Spinal cord (tissue), 10 donors: Measurements from ENCODE around the gene CLNS1A. TPM values are rescaled to one million over a fixed set of nuclear protein-coding genes. Genes with fewer than 3 reads are reported as not detected.

Experiments used
- DNase-seq, 6 donors: peaks; one replicate each; pipeline versions ENCODE4 v3.0.0 to v3.0.0-alpha.2; 2013 to 2015; ENCODE audit warnings: low spot score in 6 of 6, low read depth in 4 of 6
- H3K27ac ChIP-seq: one replicate; pipeline ENCODE4 v1.5.1; 2013; ENCODE audit warnings: low read depth, low read length, control low read depth
- H3K27me3 ChIP-seq: one replicate; pipeline ENCODE4 v1.6.1; 2013; ENCODE audit warnings: low read length; ENCODE audit not compliant: control insufficient read depth, insufficient read depth
- H3K36me3 ChIP-seq: one replicate; pipeline ENCODE4 v1.6.1; 2013; ENCODE audit warnings: low read length; ENCODE audit not compliant: control insufficient read depth, insufficient read depth
- H3K4me1 ChIP-seq: one replicate; pipeline ENCODE4 v1.6.1; 2013; ENCODE audit warnings: low read length; ENCODE audit not compliant: control insufficient read depth, insufficient read depth
- H3K4me3 ChIP-seq: one replicate; pipeline ENCODE4 v1.5.1; 2013; ENCODE audit warnings: low read depth, low read length, control low read depth
- H3K9me3 ChIP-seq: one replicate; pipeline ENCODE4 v1.6.1; 2013; ENCODE audit warnings: low read length; ENCODE audit not compliant: control insufficient read depth, insufficient read depth
- WGBS: methylation state at CpG from one replicate; pipeline ENCODE4 v1.1.5; 2013; ENCODE audit warnings: missing lambda C conversion rate; ENCODE audit not compliant: insufficient coverage; 5-methylcytosine and 5-hydroxymethylcytosine counted together
- long read RNA-seq, 4 donors: transcript quantifications; one replicate each; lab custom pipeline, GENCODE V29; 2026
- polyA plus RNA-seq, 2 donors: library from polyadenylated mRNA; unstranded; fragments of 120-200 nt; gene quantifications; one replicate each; pipeline ENCODE4 v1.2.1, GENCODE V29; 2013; ENCODE audit not compliant: insufficient read length in 2 of 2
- total RNA-seq, 2 donors: library from RNA; depleted of rRNA in 1 of 2; stranded (reverse); fragments of 120-200 nt in 1 of 2; fragments of >200 nt in 1 of 2; gene quantifications; one replicate each; pipeline versions ENCODE4 v1.2.3 to v1.2.4, GENCODE V29; 2013 to 2014
- donor health status: healthy.

The CLNS1A gene
- total RNA-seq (100 to 1,000 TPM; 155 to 216 TPM), polyA plus RNA-seq (100 to 1,000 TPM; 165 to 182 TPM)
- long read RNA-seq, donor 1, transcript CLNS1A-204 (7 exons, 2,993 nt), result major isoform, 45 of 78 reads
- long read RNA-seq, donor 1, partial matches to known transcripts, result 28 of 78 reads
- long read RNA-seq, donor 1, other reads (novel, unspliced or antisense), result 0 of 78 reads
- long read RNA-seq, donor 2, transcript CLNS1A-204 (7 exons, 2,993 nt), result major isoform, 17 of 27 reads
- long read RNA-seq, donor 2, partial matches to known transcripts, result 10 of 27 reads
- long read RNA-seq, donor 2, other reads (novel, unspliced or antisense), result 0 of 27 reads
- long read RNA-seq, donor 3, transcript CLNS1A-204 (7 exons, 2,993 nt), result major isoform, 19 of 30 reads
- long read RNA-seq, donor 3, partial matches to known transcripts, result 9 of 30 reads
- long read RNA-seq, donor 3, other reads (novel, unspliced or antisense), result 0 of 30 reads
- long read RNA-seq, donor 4, transcript CLNS1A-204 (7 exons, 2,993 nt), result major isoform, 44 of 87 reads
- long read RNA-seq, donor 4, partial matches to known transcripts, result 40 of 87 reads
- long read RNA-seq, donor 4, other reads (novel, unspliced or antisense), result 0 of 87 reads

GRCh38 chr11:77637345-77638165, at the start of gene CLNS1A:
CLNS1A (minus strand) TSS chr11:77637794; CDS start chr11:77637714, 80 bp downstream.
- no peaks in the 10 kb centered on the region for H3K36me3 ChIP-seq
- WGBS, result 0% methylated on average over 36 of the region's 41 CpGs
- peaks cover 14% of the 10 kb centered on the region for H3K4me1 ChIP-seq
- H3K9me3 ChIP-seq, result no peaks in the 10 kb centered on the region
- DNase-seq, result peak; percentile 72 to 97 (median 78)
- peak within 1 kb of the TSS; percentile 95 for H3K4me3 ChIP-seq
- H3K27me3 ChIP-seq, result no peaks in the 10 kb centered on the region
- H3K27ac ChIP-seq, result peak within 1 kb of the TSS; percentile 92

- Histone ChIP-seq H3K27me3 (no peaks in the 10 kb centered on the region), H3K27ac (no peak overlapping the region), H3K9me3 (no peaks in the 10 kb centered on the region), H3K4me1 (no peaks in the 10 kb centered on the region), H3K4me3 (no peak overlapping the region), H3K36me3 (peaks cover 30% of the 10 kb centered on the region)
- DNase-seq, result no peak
Measured at GRCh38 chr11:77687088-77687487, 49.5 kb upstream of the CLNS1A start.

GRCh38 chr11:77677138-77677537, 39.5 kb upstream of the CLNS1A start:
- no peaks in the 10 kb centered on the region for H3K4me1 ChIP-seq
- no peaks in the 10 kb centered on the region for H3K9me3 ChIP-seq
- no CpG with 5 or more reads among the region's 3 CpGs for WGBS
- DNase-seq, result no peak
- no peak overlapping the region for H3K27ac ChIP-seq
- no peaks in the 10 kb centered on the region for H3K27me3 ChIP-seq
- peaks cover 18% of the 10 kb centered on the region for H3K36me3 ChIP-seq
- no peak overlapping the region for H3K4me3 ChIP-seq

- Histone ChIP-seq H3K4me1 (no peaks in the 10 kb centered on the region), H3K36me3 (peaks cover 30% of the 10 kb centered on the region), H3K27ac (no peak overlapping the region), H3K27me3 (no peaks in the 10 kb centered on the region), H3K4me3 (no peak overlapping the region), H3K9me3 (no peaks in the 10 kb centered on the region)
- no CpG with 5 or more reads among the region's 1 CpG for WGBS
- DNase-seq, result no peak
Measured at GRCh38 chr11:77672264-77672663, 34.7 kb upstream of the CLNS1A start.

- Histone ChIP-seq H3K36me3 (peaks cover 34% of the 10 kb centered on the region), H3K27ac (no peak overlapping the region), H3K27me3 (no peaks in the 10 kb centered on the region), H3K4me3 (no peak overlapping the region), H3K4me1 (no peaks in the 10 kb centered on the region), H3K9me3 (no peaks in the 10 kb centered on the region)
- no peak for DNase-seq
- WGBS, result 75% methylated on average over 1 of the region's 2 CpGs
Measured at GRCh38 chr11:77669848-77670511, 32.4 kb upstream of the CLNS1A start.

GRCh38 chr11:77668760-77669159, 31.2 kb upstream of the CLNS1A start:
- no peak for DNase-seq
- Histone ChIP-seq H3K27me3 (no peaks in the 10 kb centered on the region), H3K9me3 (no peaks in the 10 kb centered on the region), H3K27ac (no peak overlapping the region), H3K4me1 (no peaks in the 10 kb centered on the region), H3K36me3 (peaks cover 29% of the 10 kb centered on the region), H3K4me3 (no peak overlapping the region)
- 93% methylated on average over 3 of the region's 3 CpGs for WGBS

- Histone ChIP-seq H3K9me3 (no peaks in the 10 kb centered on the region), H3K27me3 (no peaks in the 10 kb centered on the region), H3K4me1 (no peaks in the 10 kb centered on the region), H3K27ac (no peak overlapping the region), H3K4me3 (no peak overlapping the region), H3K36me3 (peaks cover 18% of the 10 kb centered on the region)
- no CpG with 5 or more reads among the region's 7 CpGs for WGBS
- no peak for DNase-seq
Measured at GRCh38 chr11:77665240-77665965, 27.8 kb upstream of the CLNS1A start.

- Histone ChIP-seq H3K9me3 (no peaks in the 10 kb centered on the region), H3K27ac (no peak overlapping the region), H3K27me3 (no peaks in the 10 kb centered on the region), H3K4me3 (no peak overlapping the region), H3K4me1 (no peaks in the 10 kb centered on the region), H3K36me3 (peaks cover 1% of the 10 kb centered on the region)
- DNase-seq, result no peak
- WGBS, result 80% methylated on average over 1 of the region's 3 CpGs
Measured at GRCh38 chr11:77661670-77662069, 24.1 kb upstream of the CLNS1A start.

GRCh38 chr11:77660947-77661346, 23.4 kb upstream of the CLNS1A start:
- Histone ChIP-seq H3K27me3 (no peaks in the 10 kb centered on the region), H3K4me3 (no peak overlapping the region), H3K4me1 (no peaks in the 10 kb centered on the region), H3K27ac (no peak overlapping the region), H3K9me3 (no peaks in the 10 kb centered on the region), H3K36me3 (no peaks in the 10 kb centered on the region)
- WGBS, result no CpG with 5 or more reads among the region's 1 CpG
- no peak for DNase-seq
